Measurements from ENCODE around the gene XIRP1.
"Not testable (repeated sequence)": the region's sequence is repeated elsewhere in the genome, so short reads cannot be mapped to it uniquely, and the experiment has no call there.

The XIRP1 gene

DNA sequence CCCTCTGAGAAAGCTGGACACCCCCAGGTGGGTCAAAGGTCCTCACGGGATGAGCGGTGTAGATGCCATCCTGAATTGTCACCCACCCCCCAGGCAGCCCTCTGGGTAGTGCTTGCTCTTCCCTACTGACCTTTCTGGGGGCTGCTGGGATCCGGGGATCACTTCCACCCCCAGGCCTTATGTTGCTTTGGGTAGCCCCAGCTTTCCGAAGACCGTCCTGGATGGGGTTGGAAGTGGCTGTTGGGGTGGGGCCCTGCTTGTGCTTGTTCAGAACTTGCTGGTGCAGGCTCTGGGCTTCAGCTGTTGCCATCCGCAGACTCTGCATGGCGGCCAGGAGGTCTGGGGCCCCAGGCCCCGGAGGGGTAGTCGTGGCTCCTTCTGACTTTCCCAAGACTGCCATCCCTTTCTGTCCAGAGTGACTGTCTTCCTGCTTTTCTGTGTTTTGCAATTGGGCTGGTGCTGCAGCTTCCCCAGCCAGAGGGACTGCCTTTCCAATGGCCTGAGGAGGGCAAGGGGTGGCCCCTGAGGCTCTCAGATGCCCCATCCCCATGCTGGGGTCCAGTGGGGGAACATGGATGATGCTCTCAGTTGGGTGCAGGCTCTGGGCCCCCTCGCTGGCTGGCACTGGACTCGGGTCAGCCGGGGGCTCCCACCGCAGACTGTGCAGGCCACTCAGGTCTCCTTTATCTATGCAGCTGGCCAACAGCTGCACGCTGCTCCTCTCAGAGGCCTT is 6.3 kb downstream of the XIRP1 start:
- DNase-seq (ENCODE audit: low read depth in 2 of 2) = no peak

DNA sequence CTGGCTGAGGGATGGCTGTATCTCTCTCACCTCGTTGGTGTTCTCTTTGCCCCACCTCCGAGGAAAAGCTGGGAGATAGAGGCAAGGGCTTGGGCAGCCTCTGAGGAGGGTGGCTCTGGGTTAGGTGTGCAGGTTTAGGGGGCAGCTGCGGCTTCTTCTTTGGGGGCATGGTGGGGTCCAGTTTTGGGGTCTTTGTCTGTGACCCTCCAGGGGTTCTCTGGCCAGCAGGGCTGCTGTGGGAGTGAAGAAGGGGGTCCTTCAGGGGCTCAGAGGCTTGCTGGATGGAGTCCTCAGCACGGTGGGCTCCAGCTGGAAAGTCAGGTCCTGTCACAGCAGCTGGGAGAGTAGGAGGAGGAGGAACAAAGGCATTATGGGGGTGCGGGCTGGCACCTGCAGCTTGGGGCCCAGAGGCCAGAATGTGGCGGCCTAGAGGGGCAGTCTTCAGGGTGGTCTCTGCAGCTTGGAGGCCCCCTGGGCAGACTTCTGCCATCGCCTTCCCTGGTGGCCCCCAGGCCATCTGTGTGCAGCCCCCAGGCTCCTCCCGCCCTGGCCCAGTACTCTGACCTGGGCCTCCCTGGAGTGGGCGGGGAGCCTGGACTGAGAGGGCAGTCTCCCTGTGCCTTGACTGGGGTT is 7.0 kb downstream of the XIRP1 start:
- no peak for DNase-seq (ENCODE audit: low read depth in 2 of 2)

DNA sequence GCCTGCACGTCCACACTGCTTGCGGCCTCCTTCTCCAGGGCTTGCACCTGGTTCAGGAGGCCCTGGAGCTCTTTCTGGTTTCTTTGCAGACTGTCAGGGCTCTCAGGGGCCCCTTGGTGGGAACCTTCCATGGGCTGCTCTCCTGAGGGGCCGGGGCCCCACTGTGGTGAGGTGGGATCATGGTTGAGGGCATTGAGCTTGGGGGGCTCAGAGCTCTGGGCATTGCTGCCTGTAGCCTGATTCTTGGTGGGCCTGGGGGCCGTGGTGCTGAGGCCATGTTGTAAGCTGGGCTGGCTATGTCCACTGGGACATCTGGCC is 7.5 kb downstream of the XIRP1 start:
- no peak for DNase-seq (ENCODE audit: low read depth in 2 of 2)

DNA sequence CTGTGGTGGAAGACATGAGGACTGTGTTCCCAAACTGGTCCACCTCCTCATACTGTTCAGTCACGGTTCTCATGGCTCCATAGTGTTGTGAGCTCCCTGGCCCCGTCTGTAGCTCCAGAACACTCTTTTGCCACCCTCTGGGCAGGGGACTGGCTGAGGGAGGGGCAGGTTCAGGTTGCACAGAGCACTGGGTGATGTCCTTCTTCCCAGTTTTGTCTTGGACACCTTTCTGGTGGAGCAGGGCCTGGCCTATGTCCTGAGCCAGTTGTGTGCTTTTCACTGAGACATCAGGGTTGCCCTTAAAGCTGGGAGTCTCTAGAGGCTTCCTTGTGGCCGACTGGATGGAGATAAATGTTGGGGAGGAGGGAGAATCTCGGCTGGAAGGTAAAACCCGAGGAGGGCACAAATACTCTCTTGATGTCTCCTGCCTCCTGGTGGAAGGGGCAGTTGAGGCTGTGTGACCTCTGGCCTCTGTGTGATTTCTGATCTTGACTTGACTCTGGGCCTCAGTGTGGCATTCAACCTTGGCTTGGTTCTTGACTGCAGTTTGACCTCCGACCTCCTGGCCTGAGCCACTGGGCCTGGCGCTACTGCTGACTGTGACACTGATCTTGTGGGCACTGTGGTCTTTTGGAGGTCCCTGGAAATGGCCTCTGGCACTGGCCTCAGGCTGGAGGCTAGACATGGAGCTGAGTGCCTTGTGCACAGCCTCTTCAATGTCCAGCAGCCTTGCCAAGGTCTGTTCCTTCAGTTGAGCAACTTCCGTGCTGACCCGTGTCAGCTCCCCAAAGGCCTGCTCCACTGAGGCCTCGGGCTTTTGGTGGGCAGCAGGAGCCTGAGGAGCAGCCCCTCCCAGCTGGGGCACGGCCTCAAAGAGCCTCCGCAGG is 8.1 kb downstream of the XIRP1 start:
- DNase-seq (ENCODE audit: low read depth in 2 of 2) = no peak

DNA sequence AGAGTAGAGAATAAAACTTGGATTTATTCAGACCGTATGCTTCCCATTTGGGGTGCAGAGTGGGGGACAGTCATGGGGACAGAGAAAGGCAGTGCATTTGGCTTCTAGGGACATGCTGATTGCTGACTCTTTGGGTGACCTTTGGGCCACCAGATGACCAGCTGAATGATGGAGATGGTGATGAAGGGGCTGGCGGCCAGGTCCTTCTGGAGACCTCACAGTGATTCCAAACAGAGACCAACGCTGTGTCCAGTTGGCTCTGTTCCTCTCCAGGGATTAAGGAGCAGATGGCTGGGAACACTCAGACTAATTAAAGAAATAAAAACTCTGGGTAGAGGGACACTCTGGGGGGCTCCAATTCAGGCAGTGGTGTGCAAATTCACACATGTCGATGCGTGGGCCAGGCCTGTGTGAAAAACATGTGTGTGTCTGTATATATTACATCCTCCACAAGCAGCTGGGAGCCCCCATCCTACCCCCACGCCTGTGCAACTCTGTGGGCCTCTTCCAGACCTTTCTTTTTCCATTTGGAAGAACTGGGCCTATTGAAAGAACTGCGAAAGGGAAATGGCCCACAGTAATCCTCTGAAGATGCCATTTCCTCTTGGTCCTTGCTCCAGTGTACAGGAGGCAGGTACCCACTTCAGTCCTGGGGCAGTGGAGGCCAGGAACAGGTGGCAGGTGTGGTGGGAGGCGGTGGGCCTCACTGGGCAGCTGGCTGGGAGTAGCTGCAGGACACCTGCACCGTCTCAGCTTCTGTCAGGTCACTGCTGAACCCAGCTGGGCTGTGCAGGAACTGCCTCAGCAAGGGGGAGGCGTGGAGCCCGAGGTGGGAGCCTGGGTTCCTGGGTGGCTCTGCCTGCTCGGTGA is 8.9 kb downstream of the XIRP1 start:
- no peak for DNase-seq (ENCODE audit: low read depth in 2 of 2)

DNA sequence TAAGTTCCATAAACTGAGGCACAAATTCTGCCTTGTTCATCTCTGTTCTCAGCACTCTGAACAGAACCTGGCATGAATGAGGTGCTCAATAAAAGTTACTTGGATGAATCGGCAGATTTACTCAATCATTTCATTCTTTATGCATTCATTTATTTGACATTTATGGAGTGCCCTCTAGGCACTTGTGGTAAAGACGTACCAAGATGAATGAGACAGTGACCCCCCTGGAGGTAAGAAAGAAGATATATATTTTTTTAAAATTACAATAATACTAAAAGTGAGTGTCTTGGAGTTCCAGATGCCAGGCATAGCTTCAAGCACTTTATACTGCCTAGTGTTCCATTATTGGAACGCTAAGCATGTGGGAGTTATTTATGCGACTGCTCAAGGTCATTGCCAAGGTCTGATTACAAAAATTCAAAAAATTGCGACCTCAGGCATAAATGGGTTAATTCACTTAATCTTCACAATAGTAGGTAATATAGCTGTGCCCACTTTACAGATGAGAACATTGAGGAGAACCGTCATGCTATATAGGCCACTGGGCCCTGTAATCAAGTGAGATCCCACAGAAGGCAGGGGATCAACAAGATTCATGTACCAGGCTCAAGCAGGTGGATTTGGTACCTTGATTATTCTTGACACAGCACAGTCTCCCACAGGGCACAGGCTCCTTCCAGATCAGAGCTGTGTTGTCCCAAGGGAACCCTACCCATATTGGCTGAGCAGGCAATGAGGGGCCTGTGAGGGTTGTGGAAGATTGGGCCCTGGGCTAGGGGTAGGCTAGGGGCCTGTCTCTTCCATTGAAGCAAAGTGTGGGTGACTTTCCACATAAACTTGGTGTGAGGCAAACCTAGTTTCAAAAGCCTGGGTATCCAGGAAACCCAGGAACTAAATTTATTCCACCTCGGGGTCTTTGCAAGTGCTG is 10.7 kb downstream of the XIRP1 start:
- no peak for DNase-seq (ENCODE audit: low read depth in 2 of 2)

DNA sequence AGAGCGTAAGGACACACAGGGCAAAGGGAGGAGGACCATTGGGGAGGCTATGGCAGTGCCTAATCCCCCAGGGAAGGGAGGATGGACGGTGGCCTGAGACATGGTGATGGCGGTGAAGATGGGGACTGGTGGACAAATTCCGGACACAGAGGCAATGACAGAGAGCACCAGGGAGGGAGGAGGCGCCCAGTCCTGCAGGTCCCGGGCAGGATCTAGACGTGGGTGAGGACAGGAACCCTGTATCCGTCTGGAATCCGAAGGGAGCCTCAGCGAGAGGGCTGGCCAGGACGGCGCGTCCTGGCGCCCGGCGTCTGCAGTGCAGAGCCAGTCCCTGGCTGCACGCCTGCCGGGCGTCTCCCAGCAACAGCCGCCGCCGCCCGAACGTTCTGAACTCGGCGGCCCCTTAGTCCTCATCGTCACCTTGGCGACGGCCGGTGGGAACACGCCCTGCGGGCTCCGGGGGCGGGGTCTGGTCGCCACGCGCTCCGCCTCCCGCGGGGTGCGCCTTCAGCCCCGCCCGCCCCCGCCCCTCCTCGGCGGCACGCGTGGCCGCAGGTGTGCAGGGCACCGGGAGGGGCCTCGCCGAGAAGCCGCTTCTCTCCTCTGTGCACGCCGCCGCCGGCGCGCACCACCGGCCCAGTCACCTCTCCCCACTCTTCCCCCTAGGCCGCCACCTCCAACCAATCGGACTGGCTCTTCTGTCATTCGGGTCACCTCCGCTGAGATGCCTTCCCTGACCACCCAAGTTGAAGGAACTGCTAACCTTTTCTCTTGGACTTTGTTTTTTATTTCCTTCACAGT is 11.6 kb downstream of the XIRP1 start:
- DNase-seq (ENCODE audit: low read depth in 2 of 2) = peak; percentile 77 to 85

DNA sequence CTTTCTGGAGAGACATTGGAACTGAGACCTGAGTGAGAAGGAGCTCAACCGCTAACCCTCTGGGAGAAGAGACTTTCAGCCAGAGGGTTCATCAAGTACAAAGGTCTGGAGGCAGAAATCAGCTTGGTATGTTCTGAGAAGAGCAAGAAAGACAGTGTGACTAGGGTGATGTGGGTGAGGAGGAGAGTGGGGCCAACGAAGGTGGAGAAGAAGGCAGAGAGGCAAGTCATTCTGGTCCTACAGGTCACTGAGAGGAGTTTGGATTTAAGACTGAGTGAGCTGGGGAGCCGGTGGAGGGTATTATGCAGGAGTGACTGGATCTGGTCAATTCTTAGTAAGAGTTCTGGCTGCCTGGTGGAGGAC is 12.2 kb downstream of the XIRP1 start:
- DNase-seq (ENCODE audit: low read depth in 2 of 2) = no peak

DNA sequence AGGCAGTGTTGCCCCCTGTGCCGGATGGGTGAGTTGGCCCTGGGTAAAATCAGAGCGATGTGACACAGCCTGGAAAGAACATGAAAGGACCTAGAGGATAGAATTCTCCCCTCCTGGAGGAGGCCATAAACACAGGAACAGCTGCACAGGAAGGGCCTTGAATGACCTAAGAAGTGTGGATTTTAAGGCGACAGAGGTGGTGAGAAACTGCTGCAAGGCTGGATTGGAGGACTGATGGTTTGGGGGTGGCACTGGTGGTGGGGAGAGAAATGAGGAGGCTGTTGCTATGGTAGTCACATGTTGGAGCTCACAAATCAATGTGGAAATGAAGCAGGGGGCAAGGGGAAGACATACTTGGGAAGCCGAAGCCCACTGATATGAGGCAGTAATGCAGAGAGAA is 13.8 kb downstream of the XIRP1 start:
- DNase-seq (ENCODE audit: low read depth in 2 of 2) = no peak

DNA sequence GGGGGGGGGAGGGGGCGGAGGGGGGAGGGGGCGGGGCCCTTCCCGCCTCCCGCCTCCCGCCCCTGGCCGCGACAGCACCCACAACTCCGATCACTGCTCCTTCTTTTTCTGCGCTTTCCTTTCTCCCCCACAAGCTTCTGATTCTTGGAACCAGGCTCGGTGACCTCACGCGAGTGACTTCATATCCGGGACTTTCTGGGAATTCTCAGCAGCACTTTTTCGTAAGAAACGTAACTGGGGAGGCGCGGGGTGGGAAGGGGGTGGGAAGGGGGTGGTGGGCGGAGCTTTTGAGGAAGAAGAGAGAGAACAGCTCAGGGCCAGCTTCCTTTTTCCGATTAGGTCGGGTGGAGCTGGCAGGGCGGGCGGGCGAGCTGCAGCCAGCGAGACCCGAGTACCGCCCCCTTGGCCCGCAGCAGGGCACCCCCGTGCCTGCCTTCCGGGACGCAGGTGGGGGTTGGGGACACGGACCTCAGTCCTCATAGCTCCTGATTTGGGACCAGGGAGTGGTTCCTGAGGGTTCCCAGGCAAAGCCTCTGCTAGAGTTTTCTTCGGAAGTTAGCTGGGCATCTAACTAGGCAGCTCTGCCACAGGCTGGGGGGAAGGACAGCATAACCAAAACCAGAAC is 14.6 kb downstream of the XIRP1 start:
- peak; percentile 53 to 71 for DNase-seq (ENCODE audit: low read depth in 2 of 2)

DNA sequence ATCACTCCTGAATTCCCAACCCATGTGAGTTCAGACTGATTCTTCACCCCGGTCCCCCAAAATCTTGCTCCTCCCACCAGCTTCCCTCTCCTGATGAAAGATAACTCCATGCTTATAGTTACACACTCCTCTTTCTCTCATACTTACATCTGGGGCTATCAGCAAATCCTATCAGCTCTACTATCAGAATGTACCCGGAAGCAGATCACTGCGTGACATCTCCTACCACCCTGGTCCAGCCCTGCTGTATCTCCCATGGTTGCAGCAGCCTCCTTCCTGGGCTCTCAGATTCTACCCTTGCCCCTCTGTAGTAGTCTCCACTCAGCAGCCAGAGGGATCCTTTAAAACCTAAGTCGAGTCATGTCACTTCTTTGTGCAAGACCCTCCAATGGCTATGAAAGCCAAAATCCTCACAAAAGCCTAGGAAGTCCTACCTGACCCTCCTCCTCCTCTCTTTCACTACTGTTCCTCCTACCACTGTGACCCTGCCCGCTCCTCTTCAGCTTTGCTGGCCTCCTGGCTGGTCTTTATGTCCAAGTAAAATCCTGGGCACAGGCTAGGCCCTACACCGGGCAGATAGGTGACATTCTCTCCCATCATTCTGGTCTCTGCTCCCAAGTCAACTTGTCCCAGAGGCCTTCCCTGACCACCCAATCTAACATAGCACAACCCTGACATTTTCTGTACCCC is 16.2 kb downstream of the XIRP1 start:
- DNase-seq (ENCODE audit: low read depth in 2 of 2) = no peak

DNA sequence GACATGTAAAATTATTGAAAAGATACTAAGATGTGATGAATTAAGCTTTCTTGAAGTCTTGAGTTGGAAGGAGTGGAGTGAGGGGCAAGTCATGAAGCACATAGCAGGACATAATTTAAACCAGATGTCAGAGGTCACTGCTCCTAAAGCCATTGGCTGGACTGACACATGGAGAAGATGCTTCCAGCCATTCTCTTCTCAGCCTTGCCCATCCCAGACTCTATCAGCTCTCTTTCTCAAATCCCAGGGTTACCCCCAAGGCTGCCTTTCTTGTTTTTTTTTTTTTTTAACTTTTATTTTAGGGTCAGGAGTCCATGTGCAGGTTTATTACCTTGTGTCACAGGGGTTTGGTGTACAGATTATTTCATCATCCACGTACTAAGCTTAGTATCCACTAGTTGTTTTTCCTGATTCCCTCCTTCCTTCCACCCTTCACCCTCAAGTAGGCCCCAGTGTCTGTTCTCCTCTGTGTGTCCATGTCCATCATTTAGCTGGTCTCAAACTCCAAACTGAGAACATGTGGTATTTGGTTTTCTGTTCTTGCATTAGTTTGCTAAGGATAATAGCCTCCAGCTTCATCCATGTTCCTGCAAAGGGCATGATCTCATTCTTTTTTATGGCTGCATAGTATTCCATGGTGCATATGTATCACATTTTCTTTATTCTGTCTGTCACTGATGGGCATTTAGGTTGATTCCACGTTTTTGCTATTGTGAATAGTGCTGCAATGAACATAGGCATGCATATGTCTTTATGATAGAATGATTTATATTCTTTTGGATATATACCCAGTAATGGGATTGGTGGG is 18.9 kb downstream of the XIRP1 start:
- DNase-seq (ENCODE audit: low read depth in 2 of 2) = no peak

DNA sequence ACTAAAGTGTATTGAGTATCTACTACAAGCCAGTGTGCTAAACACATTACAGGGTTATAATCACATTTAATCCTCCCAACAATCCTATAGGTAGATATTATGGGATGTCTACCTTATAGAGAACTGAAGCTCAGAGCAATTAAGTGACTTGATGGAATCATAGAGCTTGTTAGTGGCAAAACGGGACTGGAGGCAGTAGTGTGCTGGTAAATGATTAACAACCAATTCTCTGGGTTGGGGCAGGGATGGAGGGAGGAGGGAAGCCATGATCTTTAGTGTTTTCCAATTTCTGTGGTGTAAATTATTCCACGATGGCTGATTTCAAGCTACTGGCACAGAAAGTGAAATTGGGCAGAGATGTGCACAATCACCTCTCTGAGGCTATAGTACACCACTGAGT is 20.5 kb downstream of the XIRP1 start:
- no peak for DNase-seq (ENCODE audit: low read depth in 2 of 2)

DNA sequence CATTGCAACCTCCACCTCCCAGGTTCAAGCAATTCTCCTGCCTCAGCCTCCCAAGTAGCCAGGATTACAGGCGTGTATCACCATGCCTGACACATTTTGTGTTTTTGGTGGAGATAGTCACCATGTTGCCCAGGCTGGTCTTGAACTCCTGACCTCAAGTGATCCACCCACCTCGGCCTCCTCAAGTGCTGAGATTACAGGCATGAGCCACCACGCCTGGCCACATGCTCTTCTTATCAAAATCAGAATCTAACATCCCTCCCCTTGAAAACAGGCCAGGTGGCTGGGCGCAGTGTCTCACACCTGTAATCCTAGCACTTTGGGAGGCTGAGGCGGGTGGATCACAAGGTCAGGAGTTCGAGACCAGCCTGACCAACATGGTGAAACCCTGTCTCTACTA is 21.5 kb downstream of the XIRP1 start:
- DNase-seq (ENCODE audit: low read depth in 2 of 2) = not testable (repeated sequence)

DNA sequence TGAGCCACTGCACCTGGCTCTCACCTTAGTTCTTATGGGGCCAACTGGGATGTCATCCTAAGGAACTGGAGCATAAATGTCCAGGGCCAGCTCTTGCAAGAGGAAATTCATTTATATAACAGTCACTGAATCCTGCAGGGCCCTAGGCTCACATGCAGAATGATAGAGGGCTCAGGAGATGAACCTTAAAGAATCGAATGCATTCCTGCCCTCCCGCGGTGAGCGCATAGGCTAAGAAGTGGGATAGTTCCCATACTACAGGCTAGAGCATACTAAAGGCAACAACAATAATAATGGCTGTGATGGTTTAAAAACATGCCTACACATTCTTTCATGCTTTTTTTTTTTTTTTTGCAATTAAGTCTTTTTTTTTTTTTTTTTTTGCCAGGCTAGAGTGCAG is 21.9 kb downstream of the XIRP1 start:
- no peak for DNase-seq (ENCODE audit: low read depth in 2 of 2)

DNA sequence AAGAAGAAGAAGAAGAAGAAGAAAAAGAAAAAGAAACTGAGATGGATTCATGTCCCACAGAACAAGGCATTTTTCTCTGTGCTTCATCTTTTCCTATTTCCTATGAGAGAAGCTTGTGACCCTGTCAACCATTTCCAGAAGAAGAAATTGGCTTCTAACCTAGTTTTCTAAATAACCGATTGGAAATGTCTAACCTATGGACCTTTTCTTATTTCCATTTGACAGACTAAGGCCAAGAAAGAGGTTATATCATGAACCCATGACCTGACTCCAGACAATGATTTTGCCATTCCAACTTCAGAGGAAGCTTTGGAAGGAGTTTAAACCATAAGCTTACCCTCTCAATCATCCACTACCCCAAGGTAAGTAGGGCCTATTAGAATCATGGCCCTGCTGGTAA is 22.7 kb downstream of the XIRP1 start:
- no peak for DNase-seq (ENCODE audit: low read depth in 2 of 2)

DNA sequence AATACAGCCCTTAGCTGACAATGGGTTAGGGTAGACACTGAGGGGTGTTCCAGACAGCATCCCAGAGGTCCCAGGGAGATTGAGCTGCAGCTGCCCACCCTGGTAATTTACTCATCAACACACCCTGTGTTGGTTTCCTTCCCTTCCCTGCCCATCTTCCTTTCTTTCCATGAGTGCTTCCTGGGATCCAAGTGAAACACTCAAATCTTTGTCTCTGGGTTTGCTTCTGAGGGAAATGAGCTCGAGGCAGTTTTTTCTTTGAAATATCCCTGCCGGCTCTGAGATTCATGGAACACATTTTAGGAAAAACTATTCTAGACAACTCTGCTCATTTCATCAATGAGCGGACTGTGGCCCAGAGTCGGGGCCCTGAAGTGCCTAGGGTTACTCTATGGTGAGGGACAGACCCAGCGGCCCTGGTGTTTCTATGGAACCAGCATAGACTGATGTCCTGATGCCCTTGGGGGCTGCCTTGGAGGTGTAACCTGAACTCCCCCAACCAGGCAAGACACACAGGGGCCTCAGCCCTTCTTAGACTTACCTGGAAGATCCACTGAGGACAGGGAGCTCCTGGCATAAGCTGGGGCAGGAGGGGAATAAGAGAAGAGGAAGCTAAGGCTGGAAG is 24.1 kb downstream of the XIRP1 start:
- no peak for DNase-seq (ENCODE audit: low read depth in 2 of 2)

All from stimulated activated CD8-positive, alpha-beta memory T cell treated with anti-CD3 and anti-CD28 coated beads, Interleukin-2, amount 100 ng/mL, for 1 hour (primary cell).